ENCODE results near the gene NDUFS2.

Gene NDUFS2

GRCh38 chr1:161159913-161160243 is 42.3 kb upstream of the NDUFS2 start:
- TF ChIP-seq CTCF (conservative IDR thresholded peaks at IDR 0.05; ENCODE audit: control insufficient read depth, insufficient read depth, low read depth, low read length) = no peak
- H3K4me3 ChIP-seq (ENCODE audit: control insufficient read depth, low read depth, low read length) = peak overlapping the region; percentile 91
- DNase-seq (ENCODE audit: low read depth) = no peak

- no peak for DNase-seq (ENCODE audit: low read depth)
- no peak overlapping the region for H3K4me3 ChIP-seq (ENCODE audit: control insufficient read depth, low read depth, low read length)
- TF ChIP-seq CTCF (conservative IDR thresholded peaks at IDR 0.05; ENCODE audit: control insufficient read depth, insufficient read depth, low read depth, low read length) = no peak
Observed at GRCh38 chr1:161160671-161161145, 41.5 kb upstream of the NDUFS2 start.

GRCh38 chr1:161161652-161162051 is 40.5 kb upstream of the NDUFS2 start:
- no peak for DNase-seq (ENCODE audit: low read depth)
- no peak for TF ChIP-seq CTCF (conservative IDR thresholded peaks at IDR 0.05; ENCODE audit: control insufficient read depth, insufficient read depth, low read depth, low read length)

GRCh38 chr1:161162052-161162451 is 40.1 kb upstream of the NDUFS2 start:
- no peak overlapping the region for H3K4me3 ChIP-seq (ENCODE audit: control insufficient read depth, low read depth, low read length)
- no peak for TF ChIP-seq CTCF (conservative IDR thresholded peaks at IDR 0.05; ENCODE audit: control insufficient read depth, insufficient read depth, low read depth, low read length)
- no peak for DNase-seq (ENCODE audit: low read depth)

More at GRCh38 chr1:161161652-161162051, 40.5 kb upstream of the NDUFS2 start:
- no peak overlapping the region for H3K4me3 ChIP-seq (ENCODE audit: control insufficient read depth, low read depth, low read length)

- H3K4me3 ChIP-seq (ENCODE audit: control insufficient read depth, low read depth, low read length) = no peak overlapping the region
- TF ChIP-seq CTCF (conservative IDR thresholded peaks at IDR 0.05; ENCODE audit: control insufficient read depth, insufficient read depth, low read depth, low read length) = no peak
- DNase-seq (ENCODE audit: low read depth) = no peak
Observed at GRCh38 chr1:161162806-161163205, 39.4 kb upstream of the NDUFS2 start.

GRCh38 chr1:161163793-161164192 is 38.4 kb upstream of the NDUFS2 start:
- DNase-seq (ENCODE audit: low read depth) = no peak
- no peak overlapping the region for H3K4me3 ChIP-seq (ENCODE audit: control insufficient read depth, low read depth, low read length)
- no peak for TF ChIP-seq CTCF (conservative IDR thresholded peaks at IDR 0.05; ENCODE audit: control insufficient read depth, insufficient read depth, low read depth, low read length)

Data from fibroblast of mammary gland (primary cell).